GM12801 (cell line): ENCODE data around the gene TSTD1.

Experiments
- CTCF ChIP-seq: IDR thresholded peaks from one replicate; pipeline ENCODE4 v1.5.1; 2011; ENCODE audit warnings: control low read depth; ENCODE audit not compliant: insufficient read length; ENCODE audit errors: extremely low read depth

Gene TSTD1

GRCh38 chr1:161021165-161021969, 17.4 kb downstream of the TSTD1 start:
- no peak for TF ChIP-seq CTCF

- TF ChIP-seq CTCF = no peak
These were observed 18.1 kb downstream of the TSTD1 start, which contains the start of gene F11R for GRCh38 chr1:161020509-161021164. F11R (minus strand) TSS chr1:161021152; CDS start chr1:161021073, 79 bp downstream.

GRCh38 chr1:161019751-161020495, 18.8 kb downstream of the TSTD1 start:
- TF ChIP-seq CTCF = no peak

- TF ChIP-seq CTCF = no peak
These were observed 20.2 kb downstream of the TSTD1 start for GRCh38 chr1:161018631-161018930.

- TF ChIP-seq CTCF = no peak
These were observed 20.8 kb downstream of the TSTD1 start for GRCh38 chr1:161017756-161018630.

GRCh38 chr1:161013488-161014230, 25.1 kb downstream of the TSTD1 start:
- TF ChIP-seq CTCF = no peak
